ENCODE measurements around the gene HTRA3. TPM values are rescaled to one million over a fixed set of nuclear protein-coding genes. Genes with fewer than 3 reads are reported as not detected.

HTRA3 gene
- total RNA-seq, 1 experiment from 2014 or later = not detected

DNA sequence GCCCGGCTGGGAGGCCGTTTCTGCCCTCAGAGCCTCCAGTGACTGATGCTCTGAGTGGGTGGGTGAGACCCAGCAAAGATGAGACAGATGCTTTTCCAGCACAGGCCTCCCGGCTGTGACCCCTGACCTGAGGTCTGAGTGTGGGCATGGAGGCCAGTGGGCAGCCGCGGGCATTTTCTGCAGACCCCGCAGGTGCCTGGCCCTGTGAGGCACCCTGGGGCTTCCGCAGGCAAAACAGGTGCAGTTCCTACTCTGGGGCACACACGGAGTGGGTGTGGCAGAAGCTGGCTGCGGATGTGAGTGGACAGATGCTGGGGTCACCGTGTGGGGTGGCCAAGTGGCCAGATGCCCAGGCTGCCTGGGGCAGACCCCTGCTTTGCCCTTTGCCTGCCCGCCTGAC is 14.8 kb downstream of the HTRA3 start:
- intact Hi-C loops (cut with micrococcal nuclease; ENCODE audit: unreplicated experiment) = no loop called here
- Mint-ChIP-seq H3K9me3 (ENCODE audit: low read depth, unreplicated experiment) (no peaks in the 10 kb centered on the region), H3K4me3 (ENCODE audit: low read depth, unreplicated experiment) (no peak overlapping the region), H3K4me1 (ENCODE audit: low read depth, unreplicated experiment) (no peaks in the 10 kb centered on the region), H3K27me3 (ENCODE audit: unreplicated experiment) (peaks cover 66% of the 10 kb centered on the region), H3K36me3 (ENCODE audit: insufficient read depth, unreplicated experiment) (no peaks in the 10 kb centered on the region), H3K27ac (ENCODE audit: unreplicated experiment) (no peak overlapping the region)
- no peak for DNase-seq
- TF ChIP-seq, protein P1, sequence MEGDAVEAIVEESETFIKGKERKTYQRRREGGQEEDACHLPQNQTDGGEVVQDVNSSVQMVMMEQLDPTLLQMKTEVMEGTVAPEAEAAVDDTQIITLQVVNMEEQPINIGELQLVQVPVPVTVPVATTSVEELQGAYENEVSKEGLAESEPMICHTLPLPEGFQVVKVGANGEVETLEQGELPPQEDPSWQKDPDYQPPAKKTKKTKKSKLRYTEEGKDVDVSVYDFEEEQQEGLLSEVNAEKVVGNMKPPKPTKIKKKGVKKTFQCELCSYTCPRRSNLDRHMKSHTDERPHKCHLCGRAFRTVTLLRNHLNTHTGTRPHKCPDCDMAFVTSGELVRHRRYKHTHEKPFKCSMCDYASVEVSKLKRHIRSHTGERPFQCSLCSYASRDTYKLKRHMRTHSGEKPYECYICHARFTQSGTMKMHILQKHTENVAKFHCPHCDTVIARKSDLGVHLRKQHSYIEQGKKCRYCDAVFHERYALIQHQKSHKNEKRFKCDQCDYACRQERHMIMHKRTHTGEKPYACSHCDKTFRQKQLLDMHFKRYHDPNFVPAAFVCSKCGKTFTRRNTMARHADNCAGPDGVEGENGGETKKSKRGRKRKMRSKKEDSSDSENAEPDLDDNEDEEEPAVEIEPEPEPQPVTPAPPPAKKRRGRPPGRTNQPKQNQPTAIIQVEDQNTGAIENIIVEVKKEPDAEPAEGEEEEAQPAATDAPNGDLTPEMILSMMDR (IDR thresholded peaks at IDR 0.05; ENCODE audit: unreplicated experiment) = no peak
- CTCF ChIA-PET = no interaction called here
- no TSS peak for BruUV-seq (replicated peaks)

DNA sequence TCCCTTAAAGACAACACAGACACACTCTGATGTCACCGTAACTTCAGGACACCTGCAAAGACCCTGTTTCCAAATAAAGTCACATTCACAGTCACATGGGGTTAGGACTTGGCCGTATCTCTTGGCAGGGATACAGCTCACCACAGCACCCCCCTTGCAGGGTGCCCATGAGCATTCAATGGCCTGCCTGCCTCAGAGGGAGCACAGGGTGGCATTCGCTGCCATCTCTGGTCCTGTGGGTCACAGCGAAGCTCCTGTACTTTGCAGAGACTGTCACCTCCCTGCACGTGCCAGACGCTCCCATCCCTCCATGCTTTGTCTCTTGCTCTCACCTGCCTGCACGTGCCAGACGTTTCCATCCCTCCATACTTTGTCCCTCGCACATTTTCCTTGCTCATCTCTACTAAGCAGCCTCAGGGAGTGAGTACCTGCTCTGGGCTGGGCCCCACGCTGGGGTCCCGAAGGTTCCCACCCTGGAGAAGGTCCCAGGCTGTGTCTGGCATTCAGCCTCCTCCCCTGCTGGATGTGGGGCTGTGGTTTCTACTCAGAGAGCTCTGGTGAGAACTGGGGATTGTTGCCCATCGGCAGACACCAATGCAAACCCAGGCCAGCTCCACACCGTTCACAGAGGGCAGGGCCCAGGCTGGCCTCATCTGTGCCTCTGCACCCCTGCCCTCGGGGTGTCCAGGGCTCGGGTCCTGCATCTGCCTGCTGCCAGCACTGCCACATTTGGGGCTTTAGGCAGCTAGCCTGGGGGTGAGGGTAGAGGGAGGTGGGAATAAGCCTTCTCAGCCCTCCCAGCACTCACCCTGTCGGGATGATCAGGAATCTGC is 15.8 kb downstream of the HTRA3 start:
- CTCF ChIA-PET = no interaction called here
- no peak for DNase-seq
- Mint-ChIP-seq H3K4me3 (ENCODE audit: low read depth, unreplicated experiment) (no peak overlapping the region), H3K4me1 (ENCODE audit: low read depth, unreplicated experiment) (no peaks in the 10 kb centered on the region), H3K27ac (ENCODE audit: unreplicated experiment) (no peak overlapping the region), H3K36me3 (ENCODE audit: insufficient read depth, unreplicated experiment) (no peaks in the 10 kb centered on the region), H3K9me3 (ENCODE audit: low read depth, unreplicated experiment) (no peaks in the 10 kb centered on the region), H3K27me3 (ENCODE audit: unreplicated experiment) (peaks cover 65% of the 10 kb centered on the region)
- BruUV-seq (replicated peaks) = no TSS peak
- TF ChIP-seq, protein P1 (IDR thresholded peaks at IDR 0.05; ENCODE audit: unreplicated experiment) = no peak
- intact Hi-C loops (cut with micrococcal nuclease; ENCODE audit: unreplicated experiment) = no loop called here

DNA sequence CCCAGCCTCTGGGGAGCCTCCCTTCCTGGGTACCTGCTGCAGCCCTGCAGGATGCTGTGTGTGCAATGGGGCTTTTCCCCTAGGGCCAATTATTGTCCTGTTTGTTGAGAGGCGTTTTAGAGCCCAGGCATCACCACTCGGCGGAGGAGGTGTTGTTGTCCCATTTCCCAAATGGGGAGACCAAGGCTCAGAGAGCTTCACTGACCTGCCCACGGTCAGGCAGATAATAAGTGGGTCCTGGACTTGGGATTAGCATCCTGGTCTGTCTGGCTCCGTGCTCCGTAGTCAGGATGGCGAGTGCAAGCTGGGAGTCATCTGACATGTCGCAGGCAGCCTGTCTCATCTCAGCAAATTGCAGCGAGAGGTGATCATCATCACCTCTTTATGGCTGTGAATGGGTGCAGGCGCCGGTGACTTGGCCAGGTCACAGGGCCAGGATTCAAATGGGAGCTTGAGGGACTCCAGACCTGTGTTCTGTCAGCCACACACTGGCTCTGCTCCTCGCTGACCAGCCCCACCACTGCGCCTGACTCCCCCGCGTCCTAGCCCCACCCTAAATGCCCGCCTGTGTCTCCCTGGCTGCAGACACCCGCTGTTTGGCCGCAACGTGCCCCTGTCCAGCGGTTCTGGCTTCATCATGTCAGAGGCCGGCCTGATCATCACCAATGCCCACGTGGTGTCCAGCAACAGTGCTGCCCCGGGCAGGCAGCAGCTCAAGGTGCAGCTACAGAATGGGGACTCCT is 16.6 kb downstream of the HTRA3 start:
- BruUV-seq (replicated peaks) = no TSS peak
- intact Hi-C loops (cut with micrococcal nuclease; ENCODE audit: unreplicated experiment) = no loop called here
- DNase-seq = no peak
- H3K36me3 Mint-ChIP-seq (ENCODE audit: insufficient read depth, unreplicated experiment) = no peaks in the 10 kb centered on the region
- H3K9me3 Mint-ChIP-seq (ENCODE audit: low read depth, unreplicated experiment) = no peaks in the 10 kb centered on the region
- no peak overlapping the region for H3K27ac Mint-ChIP-seq (ENCODE audit: unreplicated experiment)
- peaks cover 71% of the 10 kb centered on the region for H3K27me3 Mint-ChIP-seq (ENCODE audit: unreplicated experiment)
- H3K4me3 Mint-ChIP-seq (ENCODE audit: low read depth, unreplicated experiment) = no peak overlapping the region
- CTCF ChIA-PET = no interaction called here
- TF ChIP-seq, protein P1 (IDR thresholded peaks at IDR 0.05; ENCODE audit: unreplicated experiment) = no peak
- no peaks in the 10 kb centered on the region for H3K4me1 Mint-ChIP-seq (ENCODE audit: low read depth, unreplicated experiment)

DNA sequence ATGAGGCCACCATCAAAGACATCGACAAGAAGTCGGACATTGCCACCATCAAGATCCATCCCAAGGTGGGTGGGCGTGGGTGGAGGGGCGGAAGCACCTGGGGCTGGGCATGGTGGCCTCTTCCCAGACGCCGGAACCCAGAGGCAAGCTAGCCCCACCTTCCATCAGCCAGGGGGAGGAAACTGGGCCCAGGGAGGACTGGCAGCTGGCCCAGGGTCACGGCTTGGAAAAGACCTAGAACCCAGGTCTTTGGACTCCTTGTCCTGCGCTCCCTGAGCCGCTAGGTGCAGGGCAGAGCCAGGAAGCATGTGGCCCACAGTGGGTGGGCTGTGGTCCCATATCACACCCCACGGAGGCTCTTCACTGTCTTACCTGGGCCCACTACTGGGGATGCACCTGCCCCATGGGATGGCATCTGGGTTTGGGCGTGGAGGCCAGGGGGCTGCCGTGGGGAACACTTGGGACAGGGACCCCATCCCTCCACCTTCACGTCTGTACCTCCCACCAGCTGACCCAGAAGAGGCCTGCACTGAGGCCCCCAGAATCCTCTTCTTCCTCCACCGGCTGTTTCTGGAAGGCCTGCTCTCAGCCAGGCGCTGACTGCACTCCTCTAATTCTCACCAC is 17.3 kb downstream of the HTRA3 start:
- no peak for DNase-seq
- H3K4me1 Mint-ChIP-seq (ENCODE audit: low read depth, unreplicated experiment) = no peaks in the 10 kb centered on the region
- no peak overlapping the region for H3K27ac Mint-ChIP-seq (ENCODE audit: unreplicated experiment)
- no peaks in the 10 kb centered on the region for H3K36me3 Mint-ChIP-seq (ENCODE audit: insufficient read depth, unreplicated experiment)
- H3K27me3 Mint-ChIP-seq (ENCODE audit: unreplicated experiment) = peaks cover 77% of the 10 kb centered on the region
- intact Hi-C loops (cut with micrococcal nuclease; ENCODE audit: unreplicated experiment) = no loop called here
- no TSS peak for BruUV-seq (replicated peaks)
- CTCF ChIA-PET = no interaction called here
- TF ChIP-seq, protein P1 (IDR thresholded peaks at IDR 0.05; ENCODE audit: unreplicated experiment) = no peak
- no peaks in the 10 kb centered on the region for H3K9me3 Mint-ChIP-seq (ENCODE audit: low read depth, unreplicated experiment)
- no peak overlapping the region for H3K4me3 Mint-ChIP-seq (ENCODE audit: low read depth, unreplicated experiment)

Data from Calu3 (cell line).